MM.1S (cell line): Measurements from ENCODE around the gene HACD1.

Source experiments
- EZH2 ChIP-seq: fragments of 300-600 bp; sonication (generic); optimal IDR thresholded peaks from 2 replicates; pipeline ENCODE3; 2017; ENCODE audit warnings: low read depth, mild to moderate bottlenecking, antibody characterized with exemption, low read length, mixed read lengths
- EZH2phosphoT487 ChIP-seq: fragments of 300-600 bp; sonication (generic); IDR thresholded peaks from 2 replicates; pipeline ENCODE4 v1.6.1; 2018; ENCODE audit warnings: antibody characterized with exemption, low read length
- TF ChIP-seq, protein P1 (sequence below): fragments of 300-600 bp; sonication (generic); IDR thresholded peaks from 2 replicates; pipeline ENCODE4 v1.5.1; 2016; ENCODE audit warnings: antibody characterized with exemption, low read length, mixed read lengths

DNA sequence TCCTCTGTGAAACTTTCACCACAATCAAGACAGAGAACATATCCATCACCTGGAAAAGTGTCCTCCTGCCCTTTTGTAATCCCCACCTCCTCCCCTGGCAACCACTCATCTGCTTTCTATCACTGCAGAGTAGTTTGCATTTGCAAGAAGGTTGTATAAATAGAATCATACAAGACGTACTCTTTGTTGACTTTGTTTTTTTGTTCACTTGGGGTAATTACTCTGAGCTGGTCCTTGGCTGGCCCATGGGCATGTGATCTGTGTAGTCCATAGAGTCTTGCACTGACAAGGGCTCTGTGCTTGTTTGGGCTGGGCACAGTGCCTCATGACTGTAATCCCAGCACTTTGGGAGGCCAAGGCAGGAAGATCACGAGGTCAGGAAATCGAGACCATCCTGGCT is 7.8 kb upstream of the HACD1 start:
- no peak for TF ChIP-seq EZH2phosphoT487
- TF ChIP-seq, protein P1, sequence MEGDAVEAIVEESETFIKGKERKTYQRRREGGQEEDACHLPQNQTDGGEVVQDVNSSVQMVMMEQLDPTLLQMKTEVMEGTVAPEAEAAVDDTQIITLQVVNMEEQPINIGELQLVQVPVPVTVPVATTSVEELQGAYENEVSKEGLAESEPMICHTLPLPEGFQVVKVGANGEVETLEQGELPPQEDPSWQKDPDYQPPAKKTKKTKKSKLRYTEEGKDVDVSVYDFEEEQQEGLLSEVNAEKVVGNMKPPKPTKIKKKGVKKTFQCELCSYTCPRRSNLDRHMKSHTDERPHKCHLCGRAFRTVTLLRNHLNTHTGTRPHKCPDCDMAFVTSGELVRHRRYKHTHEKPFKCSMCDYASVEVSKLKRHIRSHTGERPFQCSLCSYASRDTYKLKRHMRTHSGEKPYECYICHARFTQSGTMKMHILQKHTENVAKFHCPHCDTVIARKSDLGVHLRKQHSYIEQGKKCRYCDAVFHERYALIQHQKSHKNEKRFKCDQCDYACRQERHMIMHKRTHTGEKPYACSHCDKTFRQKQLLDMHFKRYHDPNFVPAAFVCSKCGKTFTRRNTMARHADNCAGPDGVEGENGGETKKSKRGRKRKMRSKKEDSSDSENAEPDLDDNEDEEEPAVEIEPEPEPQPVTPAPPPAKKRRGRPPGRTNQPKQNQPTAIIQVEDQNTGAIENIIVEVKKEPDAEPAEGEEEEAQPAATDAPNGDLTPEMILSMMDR = no peak
- TF ChIP-seq EZH2 = no peak
